VCaP (cell line): ENCODE data around the gene SYT15.

Source experiments
- H3K27ac ChIP-seq: fragments of 450-650 bp; 2 replicates; pipeline ENCODE4 v1.5.1; 2017
- TF ChIP-seq, protein P1 (sequence below): fragments of 450-650 bp; conservative IDR thresholded peaks from 2 replicates; pipeline ENCODE4 v1.5.1; 2017; ENCODE audit warnings: mild to moderate bottlenecking, moderate library complexity

SYT15 gene

GRCh38 chr10:46547541-46548497 is 31.1 kb upstream of the SYT15 start:
- TF ChIP-seq, protein P1, sequence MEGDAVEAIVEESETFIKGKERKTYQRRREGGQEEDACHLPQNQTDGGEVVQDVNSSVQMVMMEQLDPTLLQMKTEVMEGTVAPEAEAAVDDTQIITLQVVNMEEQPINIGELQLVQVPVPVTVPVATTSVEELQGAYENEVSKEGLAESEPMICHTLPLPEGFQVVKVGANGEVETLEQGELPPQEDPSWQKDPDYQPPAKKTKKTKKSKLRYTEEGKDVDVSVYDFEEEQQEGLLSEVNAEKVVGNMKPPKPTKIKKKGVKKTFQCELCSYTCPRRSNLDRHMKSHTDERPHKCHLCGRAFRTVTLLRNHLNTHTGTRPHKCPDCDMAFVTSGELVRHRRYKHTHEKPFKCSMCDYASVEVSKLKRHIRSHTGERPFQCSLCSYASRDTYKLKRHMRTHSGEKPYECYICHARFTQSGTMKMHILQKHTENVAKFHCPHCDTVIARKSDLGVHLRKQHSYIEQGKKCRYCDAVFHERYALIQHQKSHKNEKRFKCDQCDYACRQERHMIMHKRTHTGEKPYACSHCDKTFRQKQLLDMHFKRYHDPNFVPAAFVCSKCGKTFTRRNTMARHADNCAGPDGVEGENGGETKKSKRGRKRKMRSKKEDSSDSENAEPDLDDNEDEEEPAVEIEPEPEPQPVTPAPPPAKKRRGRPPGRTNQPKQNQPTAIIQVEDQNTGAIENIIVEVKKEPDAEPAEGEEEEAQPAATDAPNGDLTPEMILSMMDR = no peak
- H3K27ac ChIP-seq = peak overlapping the region; percentile 43; the same call in 1 of the 2 replicates

DNA sequence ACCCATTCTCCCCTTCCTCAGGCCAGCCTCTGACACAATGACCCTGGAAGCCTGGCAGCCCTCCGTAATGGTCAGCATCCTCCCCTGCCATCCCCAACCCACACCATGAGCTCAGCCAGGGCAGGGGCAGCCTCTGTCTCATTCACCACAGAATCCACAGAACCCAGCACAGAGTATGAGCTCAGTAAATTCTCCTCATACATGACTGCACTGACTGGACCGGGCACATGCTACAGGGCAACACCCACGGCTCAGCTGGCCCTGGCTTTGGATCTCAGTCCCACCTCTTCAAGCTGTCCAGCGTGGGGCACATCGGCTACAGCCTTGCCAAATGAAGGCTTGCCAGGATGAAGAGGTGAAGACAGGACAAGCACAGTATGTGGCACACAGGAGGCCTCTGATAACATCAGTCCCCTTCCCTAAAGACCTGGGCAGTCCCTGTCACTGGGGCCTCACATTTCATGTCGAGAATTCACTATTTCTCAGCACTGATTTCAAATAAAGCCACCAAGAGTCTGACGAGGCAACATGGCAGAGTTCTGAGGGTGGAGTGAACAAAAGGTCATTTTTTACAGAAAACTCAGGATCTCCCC is 30.3 kb upstream of the SYT15 start:
- TF ChIP-seq, protein P1 = no peak
- 0 out of 2 replicates have a peak overlapping the region, but pooled peaks have one; percentile 1 for H3K27ac ChIP-seq

DNA sequence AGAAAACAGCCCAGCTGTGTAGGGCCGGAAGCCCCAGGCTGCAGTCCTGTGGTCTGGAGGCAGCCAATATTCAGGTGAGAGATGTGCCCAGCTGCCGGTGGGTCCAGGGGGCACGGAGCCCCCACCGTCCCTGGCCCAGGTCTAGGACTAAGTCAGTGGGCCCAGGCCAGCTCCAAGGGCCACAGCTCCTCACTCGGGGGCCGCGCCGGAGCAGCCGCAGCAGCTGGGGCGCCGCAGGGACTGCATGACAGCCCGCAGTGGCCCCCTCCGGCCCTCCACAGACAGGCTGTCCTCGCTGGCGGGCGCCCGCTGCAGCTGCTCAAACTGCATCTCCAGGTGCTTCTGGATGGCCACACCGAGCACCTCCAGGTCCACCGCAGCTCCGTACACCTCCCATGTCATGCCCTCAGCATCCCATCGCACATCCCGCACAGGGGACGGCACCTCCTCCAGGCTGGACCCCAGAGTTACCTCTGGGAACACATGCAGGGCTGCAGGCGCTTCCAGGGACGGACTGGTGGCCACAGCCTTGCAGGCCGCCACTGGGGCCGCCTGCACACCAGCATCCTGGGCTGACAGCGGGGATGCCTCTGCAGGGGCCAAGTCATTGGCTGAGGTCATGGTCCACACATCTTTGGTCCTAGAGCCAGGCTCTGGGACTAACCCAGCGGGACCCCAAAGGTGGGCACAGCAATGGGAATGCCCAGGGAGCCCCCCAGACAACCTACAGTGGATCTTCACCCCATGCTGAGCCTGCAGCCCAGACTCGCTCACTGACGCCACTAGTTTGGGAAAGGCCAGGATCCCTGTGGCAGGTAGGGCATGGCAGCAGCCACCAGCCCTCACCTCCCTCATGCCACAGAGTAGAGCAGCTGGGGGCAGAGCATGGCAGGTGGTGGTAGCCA is 29.5 kb upstream of the SYT15 start:
- TF ChIP-seq, protein P1 = no peak
- no peak overlapping the region; the same call in 1 of the 2 replicates for H3K27ac ChIP-seq

DNA sequence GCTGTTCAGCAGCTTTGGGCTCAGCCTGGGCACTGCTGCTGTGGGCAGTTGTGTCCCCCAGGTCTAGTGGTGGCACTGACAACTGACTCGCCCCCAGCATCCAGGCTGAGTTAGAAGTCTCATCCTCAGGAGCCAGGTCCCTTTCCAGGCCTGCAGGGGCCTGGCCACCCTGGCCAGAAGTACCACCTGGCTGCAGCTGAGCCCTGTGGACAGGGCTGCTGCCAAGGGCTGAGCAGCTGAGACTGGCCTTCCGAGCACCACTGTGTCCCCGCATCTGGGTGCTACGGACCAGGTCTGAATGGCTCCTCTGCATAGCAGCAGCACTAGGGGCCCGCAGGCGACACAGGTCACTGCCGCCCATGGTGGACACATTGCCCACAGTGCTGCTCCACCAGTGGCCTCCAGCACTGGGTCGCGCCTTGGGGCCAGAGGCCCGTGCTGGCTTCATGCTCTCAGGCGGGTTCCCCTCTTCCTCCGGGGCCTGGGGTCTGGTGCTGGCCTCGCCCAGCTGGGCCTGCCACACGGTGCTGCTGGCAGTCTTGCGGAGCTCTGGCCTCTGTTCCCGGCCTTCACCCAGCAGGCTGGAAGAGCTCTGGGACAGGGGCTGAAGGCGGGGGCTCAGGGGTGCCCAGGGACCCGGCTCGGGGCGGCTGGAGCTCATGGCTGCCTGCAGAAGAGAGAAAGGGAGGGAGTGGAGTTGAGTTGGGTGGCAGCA is 28.7 kb upstream of the SYT15 start:
- peak overlapping the region; percentile 97; the same call in 1 of the 2 replicates for H3K27ac ChIP-seq
- TF ChIP-seq, protein P1 = no peak

DNA sequence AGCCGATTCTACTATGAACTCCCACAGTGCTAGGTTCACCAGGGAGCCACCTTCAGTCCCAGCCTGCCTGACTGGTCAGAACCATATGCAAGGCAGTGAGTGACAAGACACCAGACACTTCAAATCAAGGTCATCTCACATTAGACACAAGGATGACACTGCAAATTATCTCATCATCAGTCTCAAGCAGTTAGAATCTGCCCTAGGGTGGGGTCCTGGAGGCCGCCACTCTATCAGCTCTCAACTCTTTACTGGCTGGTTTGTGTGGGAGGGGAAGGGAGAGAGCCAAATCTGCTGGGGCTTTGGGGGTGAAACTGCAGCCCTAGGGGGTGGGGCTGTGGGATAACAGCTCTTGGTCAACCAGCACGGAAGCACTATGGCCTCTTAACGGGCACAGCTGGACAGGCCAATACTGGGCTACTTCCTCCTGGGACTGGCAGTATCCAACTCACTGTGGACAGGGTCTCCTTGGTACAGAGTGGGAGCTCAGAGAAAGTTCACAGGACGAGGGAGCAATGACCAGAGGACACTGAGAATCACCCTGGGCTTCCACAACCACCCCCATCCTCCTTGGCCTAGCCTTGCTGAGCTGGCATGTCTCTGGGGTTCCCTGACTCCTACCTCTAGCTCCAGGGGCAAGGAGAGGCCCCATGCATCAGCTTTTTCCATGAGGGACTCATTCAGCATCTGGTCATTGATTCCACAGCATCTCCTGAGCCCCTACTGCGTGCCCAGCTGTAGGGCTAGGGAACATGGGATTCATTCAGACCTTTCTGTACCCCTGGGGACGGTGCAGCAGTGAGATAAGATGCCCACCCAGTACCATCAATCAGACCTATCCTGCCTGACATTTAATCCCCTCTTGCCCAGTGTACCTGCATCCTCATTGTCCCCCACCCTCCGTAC is 27.9 kb upstream of the SYT15 start:
- H3K27ac ChIP-seq = peak overlapping the region; percentile 97; the same call in 1 of the 2 replicates
- TF ChIP-seq, protein P1 = no peak
